CD4-positive, alpha-beta T cell treated with Interleukin-12 subunit alpha and Interleukin-12 subunit beta, for 1 hour (primary cell): ENCODE results near the gene OR2Z1.

Experiments used
- DNase-seq: peaks from one replicate; pipeline ENCODE4 v3.0.0-alpha.2; 2020

The OR2Z1 gene

GRCh38 chr19:8721334-8721733, at the start of gene OR2Z1:
TSS of gene OR2Z1 (plus strand) at chr19:8721634. CDS start at chr19:8731029, 9,395 bp downstream.
- no peak for DNase-seq

GRCh38 chr19:8673276-8673891, 48.0 kb upstream of the OR2Z1 start:
- no peak for DNase-seq

- no peak for DNase-seq
Observed at GRCh38 chr19:8675066-8675465, 46.4 kb upstream of the OR2Z1 start.

- DNase-seq: no peak
Observed at GRCh38 chr19:8678244-8678807, 43.1 kb upstream of the OR2Z1 start.

- no peak for DNase-seq
Observed at GRCh38 chr19:8680676-8681344, 40.6 kb upstream of the OR2Z1 start.

- DNase-seq: no peak
Observed at GRCh38 chr19:8681345-8682029, 39.9 kb upstream of the OR2Z1 start.

- DNase-seq: no peak
Observed at GRCh38 chr19:8682472-8682871, 39.0 kb upstream of the OR2Z1 start.

GRCh38 chr19:8682931-8683330, 38.5 kb upstream of the OR2Z1 start:
- no peak for DNase-seq

- no peak for DNase-seq
Observed at GRCh38 chr19:8684001-8684902, 37.2 kb upstream of the OR2Z1 start.

GRCh38 chr19:8686549-8686948, 34.9 kb upstream of the OR2Z1 start:
- no peak for DNase-seq

- no peak for DNase-seq
Observed at GRCh38 chr19:8688930-8689329, 32.5 kb upstream of the OR2Z1 start.

GRCh38 chr19:8690753-8691539, 30.5 kb upstream of the OR2Z1 start:
- DNase-seq: no peak

GRCh38 chr19:8695501-8695900, 25.9 kb upstream of the OR2Z1 start:
- DNase-seq: no peak

GRCh38 chr19:8695911-8696310, 25.5 kb upstream of the OR2Z1 start:
- DNase-seq: no peak

GRCh38 chr19:8696993-8697392, 24.4 kb upstream of the OR2Z1 start:
- no peak for DNase-seq

GRCh38 chr19:8697671-8698432, 23.6 kb upstream of the OR2Z1 start:
- no peak for DNase-seq

GRCh38 chr19:8698433-8699063, 22.9 kb upstream of the OR2Z1 start, which contains the start of gene ACTL9:
TSS of gene ACTL9 (minus strand) at chr19:8698795. CDS start at chr19:8698701, 94 bp downstream.
- DNase-seq: no peak

- no peak for DNase-seq
Observed at GRCh38 chr19:8699908-8700307, 21.5 kb upstream of the OR2Z1 start.

GRCh38 chr19:8700956-8701355, 20.5 kb upstream of the OR2Z1 start:
- no peak for DNase-seq

- DNase-seq: peak; percentile 46
Observed at GRCh38 chr19:8702350-8702749, 19.1 kb upstream of the OR2Z1 start.

- DNase-seq: no peak
Observed at GRCh38 chr19:8703223-8703622, 18.2 kb upstream of the OR2Z1 start.
